KMS-11 (cell line): ENCODE results near the gene NTRK3.

Experiments used
- H2AFZ ChIP-seq: fragments of 200-600 bp; sonication (generic); 2 replicates; pipeline ENCODE4 v1.6.1; 2016; ENCODE audit warnings: antibody characterized with exemption, mixed run types, low read depth
- H3K27ac ChIP-seq: fragments of 200-600 bp; sonication (generic); 2 replicates; pipeline ENCODE4 v1.6.1; 2016; ENCODE audit warnings: mild to moderate bottlenecking, mixed run types
- H3K27me3 ChIP-seq: fragments of 200-600 bp; sonication (generic); 2 replicates; pipeline ENCODE4 v1.6.1; 2017; ENCODE audit warnings: mild to moderate bottlenecking, low read depth, mixed run types, moderate library complexity; ENCODE audit not compliant: insufficient read depth
- H3K36me3 ChIP-seq: fragments of 200-600 bp; sonication (generic); 2 replicates; pipeline ENCODE4 v1.6.1; 2017; ENCODE audit warnings: mild to moderate bottlenecking, mixed run types; ENCODE audit not compliant: insufficient read depth
- H3K4me1 ChIP-seq: fragments of 200-600 bp; sonication (generic); 2 replicates; pipeline ENCODE4 v1.6.1; 2016; ENCODE audit warnings: mild to moderate bottlenecking, low read depth, mixed run types; ENCODE audit not compliant: poor library complexity, severe bottlenecking
- H3K4me2 ChIP-seq: fragments of 200-600 bp; sonication (generic); 2 replicates; pipeline ENCODE4 v1.7.0; 2016; ENCODE audit warnings: mild to moderate bottlenecking, mixed run types
- H3K4me3 ChIP-seq: fragments of 200-600 bp; sonication (generic); IDR thresholded peaks from 2 replicates; pipeline ENCODE4 v1.6.1; 2017; ENCODE audit warnings: low read depth, low read length, mixed read lengths; ENCODE audit not compliant: insufficient read depth
- H3K79me2 ChIP-seq: fragments of 200-600 bp; sonication (generic); 2 replicates; pipeline ENCODE4 v1.6.1; 2016; ENCODE audit warnings: low read depth, mixed run types; ENCODE audit not compliant: insufficient read depth
- H3K9ac ChIP-seq: fragments of 200-600 bp; sonication (generic); 2 replicates; pipeline ENCODE4 v1.6.1; 2016; ENCODE audit warnings: mild to moderate bottlenecking, mixed run types
- H4K20me1 ChIP-seq: fragments of 200-600 bp; sonication (generic); 2 replicates; pipeline ENCODE4 v1.6.1; 2016; ENCODE audit warnings: mild to moderate bottlenecking, mixed run types; ENCODE audit not compliant: insufficient read depth
- CTCF ChIP-seq: fragments of 200-600 bp; sonication (generic); conservative IDR thresholded peaks from 2 replicates; pipeline ENCODE4 v1.6.1; 2017; ENCODE audit warnings: low read depth, mild to moderate bottlenecking, antibody characterized with exemption, low read length, moderate library complexity, mixed read lengths

Gene NTRK3

GRCh38 chr15:87874896-87875711, 381.4 kb downstream of the NTRK3 start:
- H3K4me2 ChIP-seq: no peak overlapping the region
- H4K20me1 ChIP-seq: no peaks in the 10 kb centered on the region
- H3K36me3 ChIP-seq: no peaks in the 10 kb centered on the region
- no peak overlapping the region for H3K27ac ChIP-seq
- no peak overlapping the region for H3K9ac ChIP-seq
- no peak overlapping the region for H2AFZ ChIP-seq
- H3K27me3 ChIP-seq: no peaks in the 10 kb centered on the region
- no peaks in the 10 kb centered on the region for H3K79me2 ChIP-seq
- no peak for TF ChIP-seq CTCF
- no peaks in the 10 kb centered on the region for H3K4me1 ChIP-seq
- no peak overlapping the region for H3K4me3 ChIP-seq

- Histone ChIP-seq H3K36me3 (no peaks in the 10 kb centered on the region), H3K27ac (no peak overlapping the region), H2AFZ (no peak overlapping the region), H3K4me2 (no peak overlapping the region), H3K27me3 (no peaks in the 10 kb centered on the region), H3K9ac (no peak overlapping the region), H3K4me3 (no peak overlapping the region), H4K20me1 (no peaks in the 10 kb centered on the region), H3K4me1 (no peaks in the 10 kb centered on the region), H3K79me2 (no peaks in the 10 kb centered on the region)
- TF ChIP-seq CTCF: no peak
These were observed 383.0 kb downstream of the NTRK3 start for GRCh38 chr15:87873516-87873915.

- no peak for TF ChIP-seq CTCF
- H3K4me1 ChIP-seq: no peaks in the 10 kb centered on the region
- H3K4me3 ChIP-seq: no peak overlapping the region
- H3K4me2 ChIP-seq: no peak overlapping the region
- no peaks in the 10 kb centered on the region for H4K20me1 ChIP-seq
- no peaks in the 10 kb centered on the region for H3K79me2 ChIP-seq
- H3K27me3 ChIP-seq: no peaks in the 10 kb centered on the region
- H3K36me3 ChIP-seq: no peaks in the 10 kb centered on the region
- H3K27ac ChIP-seq: no peak overlapping the region
- no peak overlapping the region for H2AFZ ChIP-seq
- no peak overlapping the region for H3K9ac ChIP-seq
These were observed 384.7 kb downstream of the NTRK3 start for GRCh38 chr15:87871731-87872320.

- TF ChIP-seq CTCF: no peak
- no peak overlapping the region for H3K27ac ChIP-seq
- no peak overlapping the region for H2AFZ ChIP-seq
- H3K4me3 ChIP-seq: no peak overlapping the region
- no peak overlapping the region for H3K4me2 ChIP-seq
- no peaks in the 10 kb centered on the region for H3K79me2 ChIP-seq
- no peaks in the 10 kb centered on the region for H4K20me1 ChIP-seq
- H3K36me3 ChIP-seq: no peaks in the 10 kb centered on the region
- H3K4me1 ChIP-seq: no peaks in the 10 kb centered on the region
- H3K27me3 ChIP-seq: no peaks in the 10 kb centered on the region
- H3K9ac ChIP-seq: no peak overlapping the region
These were observed 385.3 kb downstream of the NTRK3 start for GRCh38 chr15:87871258-87871681.
